Left renal pelvis (tissue), 4 donors: Measurements from ENCODE around the gene SCUBE3. TPM values are rescaled to one million over a fixed set of nuclear protein-coding genes. Genes with fewer than 3 reads are reported as not detected.

Experiments used
- DNase-seq, 4 donors: peaks; one replicate each; pipeline ENCODE4 v3.0.0-alpha.2; 2013; ENCODE audit warnings: low read depth in 4 of 4, low spot score in 3 of 4
- polyA plus RNA-seq, 4 donors: library from polyadenylated mRNA; unstranded; fragments of 120-200 nt; gene quantifications; one replicate each; pipeline ENCODE4 v1.2.1, GENCODE V29; 2013; ENCODE audit not compliant: insufficient read length in 4 of 4

Gene SCUBE3
- polyA plus RNA-seq, 4 donors = 41.9 to 59.0 (median 49.4) TPM

- DNase-seq = peak; percentile 68 to 83 (median 78)
These were observed 84.1 kb downstream of the SCUBE3 start, which contains the start of gene DEF6 for GRCh38 chr6:35297601-35298481. Gene DEF6 (plus strand): TSS chr6:35297818. CDS start chr6:35297857, 39 bp downstream.

GRCh38 chr6:35298625-35299140 is 84.9 kb downstream of the SCUBE3 start:
- DNase-seq = no peak

GRCh38 chr6:35299674-35300073 is 85.9 kb downstream of the SCUBE3 start:
- DNase-seq = no peak

- no peak for DNase-seq
These were observed 87.1 kb downstream of the SCUBE3 start for GRCh38 chr6:35300848-35301247.

Other genes with a start within 250 kb of the SCUBE3 start
- 1 to 10 TPM; 1.2 to 2.8 (median 1.5) TPM for gene TCP11, start 72.6 kb upstream of the SCUBE3 start, polyA plus RNA-seq
- gene ZNF76, start 45.8 kb downstream of the SCUBE3 start, polyA plus RNA-seq = 10 to 100 TPM; 33.8 to 62.7 (median 43.4) TPM
- 1 to 10 TPM; 3.3 to 7.6 (median 5.5) TPM for gene DEF6, start 83.9 kb downstream of the SCUBE3 start, polyA plus RNA-seq
- 10 to 100 TPM; 21.0 to 26.4 (median 23.3) TPM for gene PPARD, start 128.6 kb downstream of the SCUBE3 start, polyA plus RNA-seq
- 10 to 100 TPM in 1 of 4 donors, 1 to 10 TPM in 3; 7.1 to 12.5 (median 9.7) TPM for gene FANCE, start 238.4 kb downstream of the SCUBE3 start, polyA plus RNA-seq